H9 (cell line): ENCODE data around the gene COA7. TPM values are rescaled to one million over a fixed set of nuclear protein-coding genes. Genes with fewer than 3 reads are reported as not detected.

Experiments
- DNase-seq: peaks from one replicate; pipeline ENCODE4 v3.0.0-alpha.2; 2017
- H2AFZ ChIP-seq: one replicate; pipeline ENCODE4 v1.6.1; 2013; ENCODE audit warnings: mild to moderate bottlenecking, low read length, control low read depth, moderate library complexity
- H2AK5ac ChIP-seq: 2 replicates; pipeline ENCODE4 v1.6.1; 2013; ENCODE audit warnings: low read length, control low read depth, mixed read lengths; ENCODE audit not compliant: insufficient read length
- H2BK120ac ChIP-seq: one replicate; pipeline ENCODE4 v1.6.1; 2013; ENCODE audit warnings: low read depth, mild to moderate bottlenecking, low read length, control low read depth, inconsistent platforms; ENCODE audit not compliant: poor library complexity, severe bottlenecking
- H2BK12ac ChIP-seq: 2 replicates; pipeline ENCODE4 v1.6.1; 2013; ENCODE audit warnings: low read length, control low read depth, mixed read lengths, low read depth; ENCODE audit not compliant: insufficient read length
- H2BK15ac ChIP-seq: 2 replicates; pipeline ENCODE4 v1.6.1; 2013; ENCODE audit warnings: low read depth, low read length, control low read depth
- H2BK20ac ChIP-seq: one replicate; pipeline ENCODE4 v1.6.1; 2013; ENCODE audit warnings: low read depth, mild to moderate bottlenecking, low read length, control low read depth, inconsistent platforms; ENCODE audit not compliant: poor library complexity, severe bottlenecking
- H2BK5ac ChIP-seq: 2 replicates; pipeline ENCODE4 v1.6.1; 2013; ENCODE audit warnings: low read length, control low read depth, mixed read lengths; ENCODE audit not compliant: insufficient read length
- H3K14ac ChIP-seq: 2 replicates; pipeline ENCODE4 v1.6.1; 2013; ENCODE audit warnings: low read length, control low read depth; ENCODE audit not compliant: insufficient read depth
- H3K18ac ChIP-seq: 2 replicates; pipeline ENCODE4 v1.6.1; 2013; ENCODE audit warnings: low read depth, mild to moderate bottlenecking, mixed read lengths, low read length, control low read depth; ENCODE audit not compliant: insufficient read length
- H3K23ac ChIP-seq: 2 replicates; pipeline ENCODE4 v1.6.1; 2013; ENCODE audit warnings: low read length, control low read depth, mixed read lengths, low read depth; ENCODE audit not compliant: insufficient read length
- H3K23me2 ChIP-seq: 2 replicates; pipeline ENCODE4 v1.6.1; 2013; ENCODE audit warnings: low read depth, mild to moderate bottlenecking, mixed read lengths, low read length, control low read depth; ENCODE audit not compliant: insufficient read length, poor library complexity, severe bottlenecking
- H3K27ac ChIP-seq: 2 replicates; pipeline ENCODE4 v1.5.1; 2013; ENCODE audit warnings: low read length, control low read depth, mixed read lengths, low read depth; ENCODE audit not compliant: insufficient read length
- H3K27me3 ChIP-seq: 2 replicates; pipeline ENCODE4 v1.6.1; 2013; ENCODE audit warnings: low read length, control low read depth, inconsistent platforms; ENCODE audit not compliant: insufficient read depth
- H3K4ac ChIP-seq: 2 replicates; pipeline ENCODE4 v1.6.1; 2013; ENCODE audit warnings: low read depth, mild to moderate bottlenecking, control low read depth, inconsistent platforms, low read length, moderate library complexity
- H3K4me1 ChIP-seq: 2 replicates; pipeline ENCODE4 v1.6.1; 2013; ENCODE audit warnings: low read length, control low read depth, inconsistent platforms; ENCODE audit not compliant: insufficient read depth
- H3K4me2 ChIP-seq: 2 replicates; pipeline ENCODE4 v1.6.1; 2013; ENCODE audit warnings: low read length, control low read depth, mixed read lengths; ENCODE audit not compliant: insufficient read length, insufficient read depth
- H3K56ac ChIP-seq: 2 replicates; pipeline ENCODE4 v1.6.1; 2013; ENCODE audit warnings: low read depth, mild to moderate bottlenecking, mixed read lengths, low read length, control low read depth; ENCODE audit not compliant: insufficient read length
- H3K79me1 ChIP-seq: 2 replicates; pipeline ENCODE4 v1.6.1; 2013; ENCODE audit warnings: low read depth, mild to moderate bottlenecking, moderate library complexity, low read length, control low read depth, inconsistent platforms; ENCODE audit not compliant: insufficient read depth, poor library complexity, severe bottlenecking
- H3K79me2 ChIP-seq: 2 replicates; pipeline ENCODE4 v1.6.1; 2013; ENCODE audit warnings: low read length, control low read depth, inconsistent platforms; ENCODE audit not compliant: insufficient read depth
- H3K9ac ChIP-seq: 2 replicates; pipeline ENCODE4 v1.6.1; 2013; ENCODE audit warnings: low read length, control low read depth, mixed read lengths; ENCODE audit not compliant: insufficient read length; ENCODE audit errors: extremely low read depth
- H3K9me3 ChIP-seq: one replicate; pipeline ENCODE4 v1.6.1; 2013; ENCODE audit warnings: low read depth, low read length, inconsistent platforms; ENCODE audit not compliant: control insufficient read depth
- H3T11ph ChIP-seq: one replicate; pipeline ENCODE4 v1.6.1; 2013; ENCODE audit warnings: mild to moderate bottlenecking, low read length, control low read depth, inconsistent platforms
- H4K20me1 ChIP-seq: one replicate; pipeline ENCODE4 v1.6.1; 2013; ENCODE audit not compliant: control insufficient read depth, insufficient read length, insufficient read depth
- H4K5ac ChIP-seq: 2 replicates; pipeline ENCODE4 v1.6.1; 2013; ENCODE audit warnings: low read depth, mild to moderate bottlenecking, mixed read lengths, low read length, control low read depth; ENCODE audit not compliant: insufficient read length
- H4K8ac ChIP-seq: replicated peaks from 2 replicates; pipeline ENCODE4 v1.6.1; 2013; ENCODE audit warnings: low read length, control low read depth, mixed read lengths, low read depth; ENCODE audit not compliant: insufficient read length
- H4K91ac ChIP-seq: 2 replicates; pipeline ENCODE4 v1.6.1; 2013; ENCODE audit warnings: low read depth, mild to moderate bottlenecking, moderate library complexity, mixed read lengths, low read length, control low read depth; ENCODE audit not compliant: insufficient read length
- H3K27ac Mint-ChIP-seq, 3 experiments: 2 replicates in 2 of 3; 3 replicates in 1 of 3; pipeline ENCODE4 v1.8.0; 2020 to 2021; ENCODE audit warnings: mixed read lengths in 3 of 3, mild to moderate bottlenecking in 1 of 3, moderate library complexity in 1 of 3
- H3K27me3 Mint-ChIP-seq: 2 replicates; pipeline ENCODE4 v1.8.0; 2021; ENCODE audit warnings: low read depth, mild to moderate bottlenecking, moderate library complexity, mixed read lengths
- H3K36me3 Mint-ChIP-seq, 3 experiments: 2 replicates in 2 of 3; 3 replicates in 1 of 3; pipeline ENCODE4 v1.8.0; 2020 to 2021; ENCODE audit warnings: low read depth in 3 of 3, mixed read lengths in 3 of 3; ENCODE audit not compliant: insufficient read depth in 1 of 3
- H3K4me1 Mint-ChIP-seq, 2 experiments: 2 replicates each; pipeline ENCODE4 v1.8.0; 2020; ENCODE audit warnings: mixed read lengths in 2 of 2
- H3K4me3 Mint-ChIP-seq, 2 experiments: 2 replicates in 1 of 2; 3 replicates in 1 of 2; pipeline ENCODE4 v1.8.0; 2020 to 2021; ENCODE audit warnings: mild to moderate bottlenecking in 2 of 2, mixed read lengths in 2 of 2, moderate library complexity in 1 of 2
- H3K9me3 Mint-ChIP-seq, 2 experiments: 2 replicates in 1 of 2; 3 replicates in 1 of 2; pipeline ENCODE4 v1.8.0; 2020; ENCODE audit warnings: mild to moderate bottlenecking in 2 of 2, mixed read lengths in 2 of 2, moderate library complexity in 1 of 2
- CTCF ChIP-seq: fragments of 200-600 bp; sonication (generic); conservative IDR thresholded peaks from 3 replicates; pipeline ENCODE4 v1.8.0; 2021; ENCODE audit warnings: antibody characterized with exemption, mild to moderate bottlenecking
- WGBS: extraction: QIAGEN DNeasy Blood & Tissue Kit; methylation state at CpG from one replicate; pipeline ENCODE4 v1.1.7; 2013; ENCODE audit warnings: missing lambda C conversion rate, low lambda C conversion rate, mixed read lengths; ENCODE audit not compliant: insufficient read length; ENCODE audit errors: extremely low coverage; 5-methylcytosine and 5-hydroxymethylcytosine counted together
- total RNA-seq: library from RNA; stranded (reverse); gene quantifications from 2 replicates; pipeline ENCODE4 v1.2.1, GENCODE V29; 2021

Gene COA7
- total RNA-seq, 1 experiment from 2014 or later = 69.1 TPM

- no peak for DNase-seq
- no peak overlapping the region for H2BK120ac ChIP-seq
- peaks cover 31 to 46% of the 10 kb centered on the region in 2 experiments for H3K4me1 Mint-ChIP-seq
- H4K5ac ChIP-seq = no peak overlapping the region
- H3K4me2 ChIP-seq = no peak overlapping the region
- H3K4me1 ChIP-seq = peaks cover 3% of the 10 kb centered on the region; the same call in 1 of the 2 replicates
- H2BK15ac ChIP-seq = no peak overlapping the region
- H2AK5ac ChIP-seq = no peak overlapping the region
- no peak overlapping the region for H2BK5ac ChIP-seq
- no peaks in the 10 kb centered on the region for H4K20me1 ChIP-seq
- no peak overlapping the region for H2BK20ac ChIP-seq
- peaks cover 3% of the 10 kb centered on the region for H3K23me2 ChIP-seq
- no peak overlapping the region for H2AFZ ChIP-seq
- no peak overlapping the region for H3K56ac ChIP-seq
- H3K27me3 Mint-ChIP-seq = no peaks in the 10 kb centered on the region
- H3K4me3 Mint-ChIP-seq = no peak overlapping the region
- no peak overlapping the region for H4K8ac ChIP-seq
- H3T11ph ChIP-seq = no peak overlapping the region
- H3K9me3 Mint-ChIP-seq = no peaks in the 10 kb centered on the region
- no peaks in the 10 kb centered on the region; the same call in 1 of the 2 replicates for H3K27me3 ChIP-seq
- no peaks in the 10 kb centered on the region for H3K36me3 Mint-ChIP-seq
- no peak overlapping the region for H3K9ac ChIP-seq
- WGBS = no CpG with 5 or more reads among the region's 3 CpGs
- no peak overlapping the region for H3K27ac ChIP-seq
- no peaks in the 10 kb centered on the region for H3K79me2 ChIP-seq
- H3K23ac ChIP-seq = no peak overlapping the region
- H3K18ac ChIP-seq = peak overlapping the region; percentile 1
- no peaks in the 10 kb centered on the region for H3K79me1 ChIP-seq
- H3K4ac ChIP-seq = no peak overlapping the region
- H2BK12ac ChIP-seq = peak overlapping the region; percentile 37
- no peak for TF ChIP-seq CTCF
- no peaks in the 10 kb centered on the region for H3K9me3 ChIP-seq
- H3K14ac ChIP-seq = no peak overlapping the region
- no peak overlapping the region for H4K91ac ChIP-seq
- H3K27ac Mint-ChIP-seq = peak overlapping the region; percentile 26 to 98 (median 92); a peak in 5 of 7 replicates
Observed at GRCh38 chr1:52659356-52659755, 38.8 kb downstream of the COA7 start.
